Gastroesophageal sphincter (tissue), 3 donors: ENCODE results near the gene CDKAL1.

ENCODE experiments used
- POLR2A ChIP-seq, 2 donors: fragments of 450-650 bp; IDR thresholded peaks; one replicate each; pipeline ENCODE4 v1.6.1; 2017; ENCODE audit warnings: antibody characterized with exemption in 2 of 2, mild to moderate bottlenecking in 2 of 2, moderate library complexity in 1 of 2
- POLR2AphosphoS5 ChIP-seq: sonication (generic); formaldehyde crosslinking; IDR thresholded peaks from one replicate; pipeline ENCODE4 v1.6.1; 2017; ENCODE audit warnings: antibody characterized with exemption
- TF ChIP-seq, protein P1 (sequence below), 4 experiments: fragments of 200-600 bp in 2 of 4; fragments of 450-650 bp in 2 of 4; sonication (generic) in 1 of 4; IDR thresholded peaks; one replicate each; pipeline ENCODE4 v1.5.1; 2017 to 2019; ENCODE audit warnings: antibody characterized with exemption in 4 of 4, mild to moderate bottlenecking in 2 of 4, moderate library complexity in 2 of 4

DNA sequence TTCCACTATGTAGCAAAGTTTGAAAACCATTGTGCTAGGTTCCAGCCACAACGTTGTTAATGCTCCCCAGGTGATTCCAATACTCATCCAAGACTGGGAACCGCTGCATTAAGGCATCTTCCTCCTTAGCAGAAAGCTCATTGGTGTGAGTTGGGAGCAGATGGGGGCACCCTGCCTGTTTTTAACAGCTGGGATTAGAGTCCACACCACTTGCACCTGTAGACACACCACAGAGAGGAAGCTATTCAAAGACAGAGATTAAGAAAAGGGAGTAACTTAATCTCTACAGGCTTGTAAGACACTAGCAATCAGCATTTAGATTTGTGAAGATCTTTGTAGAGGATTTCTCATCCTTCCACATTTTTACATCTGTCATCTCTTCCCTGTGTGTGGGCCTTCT lies 725.4 kb downstream of the CDKAL1 start:
- TF ChIP-seq, protein P1, sequence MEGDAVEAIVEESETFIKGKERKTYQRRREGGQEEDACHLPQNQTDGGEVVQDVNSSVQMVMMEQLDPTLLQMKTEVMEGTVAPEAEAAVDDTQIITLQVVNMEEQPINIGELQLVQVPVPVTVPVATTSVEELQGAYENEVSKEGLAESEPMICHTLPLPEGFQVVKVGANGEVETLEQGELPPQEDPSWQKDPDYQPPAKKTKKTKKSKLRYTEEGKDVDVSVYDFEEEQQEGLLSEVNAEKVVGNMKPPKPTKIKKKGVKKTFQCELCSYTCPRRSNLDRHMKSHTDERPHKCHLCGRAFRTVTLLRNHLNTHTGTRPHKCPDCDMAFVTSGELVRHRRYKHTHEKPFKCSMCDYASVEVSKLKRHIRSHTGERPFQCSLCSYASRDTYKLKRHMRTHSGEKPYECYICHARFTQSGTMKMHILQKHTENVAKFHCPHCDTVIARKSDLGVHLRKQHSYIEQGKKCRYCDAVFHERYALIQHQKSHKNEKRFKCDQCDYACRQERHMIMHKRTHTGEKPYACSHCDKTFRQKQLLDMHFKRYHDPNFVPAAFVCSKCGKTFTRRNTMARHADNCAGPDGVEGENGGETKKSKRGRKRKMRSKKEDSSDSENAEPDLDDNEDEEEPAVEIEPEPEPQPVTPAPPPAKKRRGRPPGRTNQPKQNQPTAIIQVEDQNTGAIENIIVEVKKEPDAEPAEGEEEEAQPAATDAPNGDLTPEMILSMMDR (IDR thresholded peaks at IDR 0.05), result no peak
- no peak for TF ChIP-seq POLR2A (IDR thresholded peaks at IDR 0.05)
- TF ChIP-seq POLR2AphosphoS5, result no peak
